Mesenteric fat pad (tissue), 1 donor: Measurements from ENCODE around the gene KNG1. TPM values are rescaled to one million over a fixed set of nuclear protein-coding genes. Genes with fewer than 3 reads are reported as not detected.

Experiments used
- DNase-seq: peaks from one replicate; pipeline ENCODE4 v3.0.0-alpha.2; 2020; ENCODE audit warnings: low spot score
- total RNA-seq: library from RNA; stranded (reverse); fragmentation: NEBNext Ultra II Directional; extraction: Animal tissue kit (Norgen Biotek cat#: 25700); gene quantifications from one replicate; pipeline ENCODE4 v1.2.1, GENCODE V29; 2021
- donor health status: DM: yes; HTN: yes; CAD: no.

KNG1 gene
- total RNA-seq, 1 donor from 2014 or later: not detected

DNA sequence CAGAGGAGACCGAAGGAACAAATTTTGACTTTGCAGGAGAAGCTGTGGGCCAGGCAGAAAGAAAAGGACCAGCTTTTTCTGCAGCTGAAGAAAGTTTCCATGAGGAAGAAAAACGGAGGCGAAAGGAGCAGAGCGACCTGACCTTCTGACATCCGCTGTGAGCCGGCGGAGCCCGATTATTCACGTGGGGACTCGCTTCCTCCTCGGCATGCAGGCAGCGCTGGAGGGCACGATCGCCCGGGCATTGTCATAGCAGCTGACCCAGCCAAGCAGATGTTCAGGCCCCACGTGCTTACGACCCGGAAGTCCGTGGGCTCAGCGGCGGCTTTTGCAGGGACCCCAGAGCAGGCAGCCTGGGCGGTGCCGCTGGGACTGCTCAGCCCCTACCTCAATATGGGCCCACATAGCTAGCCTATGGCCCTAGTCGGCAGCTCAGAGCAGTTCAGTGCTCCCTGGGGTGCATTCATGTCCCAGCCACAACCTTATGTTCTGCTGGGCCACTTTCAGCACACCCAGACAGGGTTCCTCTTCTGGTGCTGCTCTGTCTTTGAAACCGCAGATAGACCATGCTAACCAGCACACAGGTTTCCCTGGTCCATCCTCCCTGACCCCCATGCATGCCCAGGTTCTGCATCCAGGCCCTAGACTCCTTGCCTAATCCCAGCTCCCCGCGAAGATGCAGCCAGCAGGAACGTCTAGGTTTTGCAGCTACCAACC lies 55.7 kb downstream of the KNG1 start:
- peak; percentile 91 for DNase-seq

DNA sequence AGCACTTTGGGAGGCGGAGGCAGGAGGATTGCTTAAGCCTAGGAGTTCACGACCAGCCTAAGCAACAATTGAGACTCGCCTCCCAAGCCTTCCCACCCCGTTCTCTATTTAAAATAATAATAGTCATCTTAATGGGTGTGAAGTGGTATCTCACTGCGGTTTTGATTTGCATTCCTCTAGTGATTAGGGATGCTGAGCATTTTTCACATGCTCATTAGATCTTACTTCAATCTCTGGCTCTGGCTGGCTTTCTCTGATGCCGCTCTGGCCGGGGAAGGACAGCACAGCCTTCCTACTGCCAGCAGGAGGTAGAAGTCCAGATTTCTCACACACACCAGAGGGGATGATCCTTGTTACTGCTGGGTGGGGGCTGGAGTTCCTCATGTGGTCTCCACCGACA lies 58.8 kb downstream of the KNG1 start:
- no peak for DNase-seq

DNA sequence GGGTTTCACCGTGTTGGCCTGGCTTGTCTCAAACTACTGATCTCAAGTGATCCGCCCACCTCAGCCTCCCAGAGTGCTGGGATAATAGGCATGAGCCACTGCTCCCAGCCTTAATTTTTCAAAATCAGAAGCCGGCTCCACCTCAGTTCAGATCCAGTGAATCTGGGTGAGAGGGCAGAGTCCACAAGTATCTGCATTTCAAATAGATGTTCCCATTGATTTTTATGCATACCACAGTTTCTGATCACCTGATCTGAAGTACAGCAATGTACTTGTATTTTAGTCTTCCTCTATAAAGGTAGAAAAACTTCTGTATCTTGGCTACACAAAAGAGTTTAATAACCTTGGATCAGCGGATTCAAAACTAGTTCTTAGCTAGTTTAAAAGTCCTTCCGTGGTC lies 62.0 kb downstream of the KNG1 start:
- no peak for DNase-seq

DNA sequence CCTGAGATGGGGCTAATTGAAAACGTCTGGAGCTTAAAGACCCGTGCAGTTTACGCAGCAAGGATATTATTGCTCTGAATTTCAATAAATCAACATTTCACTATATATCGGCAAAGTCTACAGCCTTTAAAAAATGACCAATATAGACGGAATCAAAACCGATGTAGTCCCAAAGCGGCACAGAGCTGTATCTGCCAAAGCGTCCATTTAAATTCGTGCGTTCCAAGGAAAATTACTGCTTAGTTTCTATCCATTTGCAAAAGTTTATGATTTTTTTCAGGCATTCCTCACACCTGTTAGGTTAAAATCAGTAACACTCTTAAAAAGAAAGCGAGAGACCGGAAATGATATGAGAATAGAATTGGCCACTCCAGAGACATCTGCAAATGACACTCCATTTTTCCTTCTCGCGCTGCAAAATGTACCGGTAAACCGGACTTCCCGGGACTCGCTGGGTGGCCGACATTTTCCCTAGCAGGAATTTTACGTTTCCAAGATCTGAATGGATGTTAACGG lies 65.4 kb downstream of the KNG1 start:
- DNase-seq: no peak

DNA sequence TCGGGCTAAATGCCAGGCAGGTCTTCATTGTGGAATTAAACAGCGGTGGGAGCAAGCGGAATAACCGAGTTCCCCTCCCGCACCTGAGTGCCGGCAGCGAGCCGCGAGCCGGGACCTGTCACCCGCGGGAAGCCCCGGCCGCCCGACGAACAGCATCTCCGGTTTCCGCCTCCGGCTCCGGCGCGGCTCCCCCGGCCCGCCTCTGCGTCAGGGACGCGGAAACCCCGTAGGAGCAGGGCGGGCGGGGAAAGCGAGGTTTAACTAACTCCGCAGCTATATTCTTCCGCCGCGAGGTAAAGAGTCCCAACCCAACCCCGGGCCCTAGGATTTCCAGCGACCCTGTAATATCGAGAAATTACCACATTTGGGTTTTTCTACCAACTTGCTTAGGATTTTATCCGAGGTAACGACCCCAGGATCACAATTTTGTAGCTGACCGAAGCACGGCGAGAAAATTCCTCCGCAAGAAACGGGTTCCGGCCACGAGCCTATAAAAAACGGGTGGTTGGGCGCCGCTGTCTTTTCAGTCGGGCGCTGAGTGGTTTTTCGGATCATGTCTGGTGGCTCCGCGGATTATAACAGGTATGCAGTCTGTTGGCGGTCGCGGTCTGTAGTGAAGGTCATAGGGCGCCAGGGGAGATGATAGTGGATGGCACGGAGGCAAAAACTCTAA lies 66.0 kb downstream of the KNG1 start, which contains the start of gene EIF4A2:
Gene EIF4A2 (plus strand): TSS at position 520 of the 673 bp plus-strand sequence. CDS start 34 bp downstream, at position 554.
- peak; percentile 96 for DNase-seq

- peak; percentile 94 for DNase-seq
Observed at GRCh38 chr3:186783731-186784515, 66.8 kb downstream of the KNG1 start.

GRCh38 chr3:186784820-186785494 lies 67.8 kb downstream of the KNG1 start:
- DNase-seq: no peak

DNA sequence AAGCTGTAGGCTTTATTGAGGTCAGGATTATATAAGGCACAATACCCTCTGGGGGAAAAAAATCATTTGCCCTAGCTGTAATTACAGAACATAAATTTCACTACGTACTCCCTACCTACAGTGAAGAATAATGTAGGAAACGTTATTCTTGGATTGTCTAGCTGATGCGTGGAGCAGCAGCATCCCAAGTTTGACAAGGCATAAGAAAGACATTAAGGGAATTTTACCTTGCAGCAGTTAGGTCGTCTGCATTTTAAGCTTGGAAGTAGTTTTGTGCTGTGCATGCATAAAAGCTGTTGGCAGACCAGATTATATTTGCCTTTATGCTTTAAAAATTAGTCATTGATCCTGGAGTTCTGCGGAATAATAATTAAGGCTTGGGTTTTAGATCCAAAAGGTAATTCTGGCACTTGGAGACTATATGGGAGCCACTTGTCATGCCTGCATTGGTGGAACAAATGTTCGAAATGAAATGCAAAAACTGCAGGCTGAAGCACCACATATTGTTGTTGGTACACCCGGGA lies 68.4 kb downstream of the KNG1 start:
- no peak for DNase-seq

GRCh38 chr3:186786922-186787321 lies 69.8 kb downstream of the KNG1 start:
- no peak for DNase-seq

DNA sequence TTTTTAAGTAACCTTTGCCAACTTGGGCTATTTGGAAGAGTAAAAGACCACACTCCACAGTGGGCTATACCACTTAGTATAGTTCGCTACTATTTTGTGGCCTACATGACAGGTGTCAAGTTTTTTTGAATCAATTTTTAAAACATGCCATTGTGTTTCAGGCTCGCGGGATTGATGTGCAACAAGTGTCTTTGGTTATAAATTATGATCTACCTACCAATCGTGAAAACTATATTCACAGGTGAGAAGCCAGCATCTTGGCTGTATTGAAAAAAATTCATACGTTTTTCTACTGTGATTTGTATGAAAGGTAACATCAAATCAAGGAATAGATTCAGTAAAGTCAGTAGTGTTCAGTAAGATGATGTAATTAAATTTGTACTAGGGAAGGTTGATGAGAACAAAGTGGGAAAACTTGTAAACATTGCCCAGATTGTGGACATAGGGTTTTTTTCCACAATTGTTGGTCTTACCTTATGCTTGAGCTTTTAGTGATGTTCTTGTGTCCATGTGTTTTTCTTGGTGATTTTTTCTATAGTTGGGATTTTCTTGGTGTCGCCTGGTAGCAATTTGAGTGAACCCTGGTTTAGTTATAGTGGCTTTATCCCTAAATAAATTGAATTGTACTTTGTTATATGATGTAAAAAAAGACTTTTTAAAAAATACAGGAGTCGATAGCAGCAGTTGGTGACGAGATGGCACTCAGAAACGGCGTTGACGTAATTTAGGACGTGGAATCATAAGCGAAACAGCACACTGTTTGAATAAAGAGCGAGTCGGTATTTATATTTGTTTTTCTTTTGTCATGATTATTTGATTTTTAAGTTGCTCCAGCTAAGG lies 70.7 kb downstream of the KNG1 start:
- DNase-seq: no peak

GRCh38 chr3:186788482-186789370 lies 71.6 kb downstream of the KNG1 start:
- DNase-seq: no peak

- no peak for DNase-seq
Observed at GRCh38 chr3:186789554-186790260, 72.5 kb downstream of the KNG1 start.

DNA sequence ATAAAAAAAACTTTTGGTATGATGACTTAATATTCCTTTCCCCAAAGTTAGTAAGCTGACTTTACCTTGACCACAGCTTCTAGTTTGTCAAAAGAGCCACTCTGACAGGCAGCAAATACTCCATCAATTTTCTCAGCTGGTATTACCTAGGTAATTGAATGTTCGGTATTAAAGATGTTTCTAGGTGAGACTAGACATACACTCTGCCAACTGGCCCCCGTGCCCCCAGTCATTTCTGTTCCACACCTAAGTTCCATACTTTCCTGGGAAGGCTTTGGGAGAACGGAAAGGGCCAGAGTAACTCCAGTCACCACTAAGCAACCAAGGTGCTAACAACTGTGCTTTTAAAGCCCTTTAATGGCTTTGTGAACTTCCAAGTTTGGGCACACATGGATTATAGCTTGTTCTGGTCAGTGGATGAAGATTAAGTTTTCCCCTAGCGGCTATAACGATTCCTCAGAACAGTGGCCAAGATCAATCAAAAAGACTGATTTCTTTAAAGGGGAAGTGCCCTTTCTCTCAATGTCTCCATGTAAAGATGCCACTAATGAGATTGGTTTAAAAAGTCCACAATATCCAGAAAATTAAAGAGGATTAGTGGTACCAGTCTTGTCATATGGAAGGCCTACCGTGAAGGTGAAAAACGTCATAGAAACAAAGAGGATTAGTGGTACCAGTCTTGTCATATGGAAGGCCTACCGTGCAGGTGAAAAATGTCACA lies 73.3 kb downstream of the KNG1 start:
- no peak for DNase-seq
